ENCODE measurements around the gene SLC9A1. TPM values are rescaled to one million over a fixed set of nuclear protein-coding genes. Genes with fewer than 3 reads are reported as not detected.
A peak's percentile ranks its signal among the peaks of the same experiment; 100 is the strongest.

The SLC9A1 gene
- total RNA-seq, 8 experiments from 2014 or later, result 4.2 to 39.5 (median 10.7) TPM

DNA sequence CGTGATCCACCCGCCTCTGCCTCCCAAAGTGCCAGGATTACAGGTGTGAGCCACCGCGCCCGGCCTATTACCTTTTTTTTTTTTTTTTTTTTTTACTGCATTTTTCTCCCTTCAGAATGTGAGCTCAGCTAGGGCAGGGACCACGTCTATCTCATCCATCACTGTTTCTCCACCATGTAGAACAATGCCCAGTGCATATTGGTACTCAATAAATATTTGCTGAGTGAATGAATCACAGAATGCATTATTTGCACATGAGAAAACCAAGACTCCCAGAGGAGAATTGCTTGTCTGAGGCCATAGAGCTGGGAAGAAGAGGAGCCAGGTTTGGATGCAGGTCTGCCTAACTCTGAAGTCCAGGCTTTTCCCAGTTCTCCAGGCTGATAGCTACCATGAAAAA, 8.2 kb upstream of the SLC9A1 start:
- 20 to 100% (median 67%) methylated on average over 1 to 5 of the region's 6 CpGs; no CpG with 5 or more reads in 3 of the 10 experiments for WGBS, 10 experiments
- ATAC-seq (replicated peaks in 6 of 8), result peak in 3 of 8 experiments; percentile 25 to 91 (median 38)

DNA sequence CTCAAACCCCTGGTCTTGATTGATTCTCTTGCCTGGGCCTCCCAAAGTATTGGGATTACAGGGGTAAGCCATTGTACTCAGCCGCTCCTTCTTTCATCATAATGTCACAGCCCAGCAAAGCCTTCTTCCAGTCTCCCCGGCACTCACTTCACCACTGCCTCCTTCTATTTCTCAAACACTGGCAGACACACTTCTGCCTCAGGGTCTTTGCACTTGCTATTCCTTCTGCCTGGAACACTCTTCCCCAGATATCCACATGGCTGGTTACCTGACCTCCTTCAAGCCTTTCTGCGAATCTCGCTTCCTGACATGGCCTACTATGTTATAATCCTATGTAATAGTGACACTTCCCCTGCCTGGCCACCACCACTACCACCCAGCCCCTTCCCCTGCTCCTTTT, 7.2 kb upstream of the SLC9A1 start:
- 85 to 100% (median 97%) methylated on average over 2 to 4 of the region's 4 CpGs; no CpG with 5 or more reads in 3 of the 10 experiments for WGBS, 10 experiments
- in situ Hi-C loops (cut with MboI; ENCODE audit: low pct_unique_long_range_greater_than_20kb in 2 of 9, low sequenced_read_pairs in 9 of 9, unreplicated experiment in 9 of 9), result no loop called here
- Histone ChIP-seq H3K4me3 (no peak overlapping the region), H3K4me1 (replicated peaks in 1 of 2) (no peaks in the 10 kb centered on the region), H3K27ac (no peak overlapping the region)
- no peak for ATAC-seq (replicated peaks in 6 of 8)

More for the DNA sequence above, 8.2 kb upstream of the SLC9A1 start:
- H3K4me3 ChIP-seq, result no peak overlapping the region
- H3K27ac ChIP-seq, result no peak overlapping the region
- H3K4me1 ChIP-seq (replicated peaks in 1 of 2), result no peaks in the 10 kb centered on the region
- in situ Hi-C loops (cut with MboI; ENCODE audit: low pct_unique_long_range_greater_than_20kb in 2 of 9, low sequenced_read_pairs in 9 of 9, unreplicated experiment in 9 of 9), result no loop called here

DNA sequence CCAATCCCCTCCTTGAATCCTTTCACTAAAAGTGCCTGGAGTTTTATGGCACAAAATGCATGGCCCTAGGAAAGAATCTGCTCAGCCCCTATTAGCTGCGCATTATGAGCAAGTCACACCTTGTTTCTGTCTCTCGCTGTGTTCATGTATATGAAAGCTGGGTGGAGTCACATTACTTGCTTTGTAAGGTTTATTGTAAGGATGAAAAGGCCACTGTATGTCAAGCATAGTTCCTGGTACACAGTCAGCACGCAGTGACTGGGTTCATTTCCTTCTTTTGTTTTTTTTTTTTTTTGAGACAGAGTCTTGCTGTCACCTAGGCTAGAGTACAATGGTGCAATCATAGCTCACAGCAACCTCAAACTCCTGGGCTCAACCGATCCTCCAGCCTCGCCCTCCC, 6.7 kb upstream of the SLC9A1 start:
- ATAC-seq (replicated peaks in 6 of 8), result peak in 3 of 8 experiments; percentile 53 to 84 (median 66)
- Histone ChIP-seq H3K4me1 (replicated peaks in 1 of 2) (no peaks in the 10 kb centered on the region), H3K4me3 (no peak overlapping the region), H3K27ac (no peak overlapping the region)
- WGBS, 10 experiments, result 40 to 100% (median 87%) methylated on average over 1 to 5 of the region's 5 CpGs; no CpG with 5 or more reads in 2 of the 10 experiments
- in situ Hi-C loops (cut with MboI; ENCODE audit: low pct_unique_long_range_greater_than_20kb in 2 of 9, low sequenced_read_pairs in 9 of 9, unreplicated experiment in 9 of 9), result no loop called here

DNA sequence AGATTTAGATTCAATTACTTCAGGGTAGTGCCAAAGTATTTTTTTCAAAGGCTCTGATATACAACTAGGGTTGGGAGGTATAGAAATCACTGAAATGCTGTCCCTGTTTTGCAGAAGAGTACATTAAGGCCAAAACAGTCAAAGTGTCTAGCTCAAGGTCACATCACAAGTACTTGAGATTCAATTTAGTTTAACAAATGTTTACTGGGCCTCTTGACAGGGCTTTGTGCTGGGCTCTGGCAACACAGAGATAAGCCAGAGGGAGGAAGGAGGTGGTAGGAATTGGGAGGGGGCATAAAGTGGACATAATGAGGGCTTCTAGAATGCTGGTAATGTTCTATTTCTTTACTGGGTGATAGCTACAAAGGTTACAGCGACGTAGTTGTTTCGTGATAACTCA, 2.3 kb upstream of the SLC9A1 start:
- no peak overlapping the region for H3K4me3 ChIP-seq
- H3K4me1 ChIP-seq (replicated peaks in 1 of 2), result peaks cover 25 to 27% of the 10 kb centered on the region in 2 donors
- no peak for ATAC-seq (replicated peaks in 6 of 8)
- in situ Hi-C loops (cut with MboI; ENCODE audit: low pct_unique_long_range_greater_than_20kb in 2 of 9, low sequenced_read_pairs in 9 of 9, unreplicated experiment in 9 of 9), result no loop called here
- H3K27ac ChIP-seq, result no peak overlapping the region
- 48 to 100% (median 91%) methylated on average over 1 to 3 of the region's 3 CpGs; no CpG with 5 or more reads in 1 of the 10 experiments for WGBS, 10 experiments

DNA sequence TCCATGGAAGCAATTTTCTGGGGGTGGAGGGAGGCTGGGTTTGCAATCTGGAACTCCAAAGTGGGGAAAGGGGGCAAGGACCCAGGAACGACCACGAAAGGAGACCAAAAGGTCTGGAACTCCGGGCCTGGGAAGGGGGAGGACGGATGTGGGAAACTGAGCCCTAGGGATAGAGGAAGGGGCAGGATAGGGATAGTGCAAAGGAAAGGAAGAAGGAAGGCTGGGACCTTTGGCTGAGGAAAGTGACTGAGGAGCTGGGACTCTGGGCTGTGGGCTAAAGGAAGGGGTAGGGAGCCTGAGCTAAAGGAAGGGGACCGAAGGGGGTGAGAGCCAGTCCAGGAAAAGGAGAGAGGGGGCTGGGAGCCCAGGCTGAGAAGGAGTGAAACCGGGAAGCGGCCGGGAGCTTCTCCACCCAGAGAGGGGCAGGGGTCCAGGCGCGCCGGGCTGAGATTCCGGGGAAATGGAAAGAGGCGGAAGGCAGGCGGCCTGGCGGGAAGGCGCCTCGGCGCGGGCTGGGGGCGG, 395 bp downstream of the SLC9A1 start:
- in situ Hi-C loops (cut with MboI; ENCODE audit: low pct_unique_long_range_greater_than_20kb in 2 of 9, low sequenced_read_pairs in 9 of 9, unreplicated experiment in 9 of 9), result no loop called here
- Histone ChIP-seq H3K27ac (peak overlapping the region; percentile 22 to 33), H3K4me1 (replicated peaks in 1 of 2) (peaks cover 29 to 34% of the 10 kb centered on the region in 2 donors), H3K4me3 (peak overlapping the region; percentile 44 to 63 (median 58))
- WGBS, 10 experiments, result 0 to 20% (median 8%) methylated on average over 1 to 12 of the region's 20 CpGs; no CpG with 5 or more reads in 5 of the 10 experiments
- peak in 1 of 8 experiments; percentile 31 for ATAC-seq (replicated peaks in 6 of 8)

DNA sequence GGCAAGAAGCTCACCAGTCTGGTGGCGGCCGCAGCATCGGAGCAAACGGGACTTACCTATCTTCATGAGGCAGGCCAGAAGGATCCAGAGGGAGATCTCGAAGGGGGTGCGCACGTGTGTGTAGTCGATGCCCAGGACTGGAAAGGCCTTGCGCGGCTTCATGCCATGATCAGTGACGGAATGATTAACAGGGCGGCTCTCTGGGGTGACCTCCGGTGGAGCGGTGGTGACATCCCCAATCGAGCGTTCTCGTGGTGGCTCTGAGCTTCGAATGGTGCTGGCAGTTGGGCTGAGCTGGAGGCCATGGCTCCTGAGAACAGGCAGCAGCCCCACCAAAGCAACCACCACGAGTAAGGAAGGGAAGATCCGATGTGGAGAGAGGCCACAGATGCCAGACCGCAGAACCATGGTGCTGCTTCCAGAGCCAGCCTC, 982 bp downstream of the SLC9A1 start:
- no peak for ATAC-seq (replicated peaks in 6 of 8)
- peaks cover 31 to 34% of the 10 kb centered on the region in 2 donors for H3K4me1 ChIP-seq (replicated peaks in 1 of 2)
- in situ Hi-C loops (cut with MboI; ENCODE audit: low pct_unique_long_range_greater_than_20kb in 2 of 9, low sequenced_read_pairs in 9 of 9, unreplicated experiment in 9 of 9), result no loop called here
- H3K27ac ChIP-seq, result no peak overlapping the region
- WGBS, 10 experiments, result 40 to 94% (median 60%) methylated on average over 1 to 16 of the region's 21 CpGs; no CpG with 5 or more reads in 3 of the 10 experiments
- peak overlapping the region in 3 of 5 donors; percentile 58 to 63 (median 61) for H3K4me3 ChIP-seq

DNA sequence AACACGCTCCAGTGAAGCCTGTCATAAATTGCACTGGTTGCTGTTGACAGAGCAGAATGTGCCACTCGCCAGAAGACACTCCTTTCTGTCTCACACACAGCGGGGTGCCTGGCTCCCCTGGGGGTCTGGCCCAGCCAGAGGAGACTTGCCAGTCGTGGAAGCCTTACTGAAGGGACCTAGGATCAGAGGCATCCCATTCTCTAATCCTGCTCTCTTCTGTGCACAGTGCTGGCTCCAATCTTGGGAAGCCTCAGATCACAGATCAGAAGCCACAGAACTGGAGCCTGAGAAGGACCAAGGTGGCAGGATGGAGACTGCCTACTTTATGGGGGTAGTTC, 1.4 kb downstream of the SLC9A1 start:
- in situ Hi-C loops (cut with MboI; ENCODE audit: low pct_unique_long_range_greater_than_20kb in 2 of 9, low sequenced_read_pairs in 9 of 9, unreplicated experiment in 9 of 9), result no loop called here
- H3K4me3 ChIP-seq, result peak overlapping the region in 1 of 5 donors; percentile 14
- peaks cover 35 to 37% of the 10 kb centered on the region in 2 donors for H3K4me1 ChIP-seq (replicated peaks in 1 of 2)
- no peak overlapping the region for H3K27ac ChIP-seq
- WGBS, 10 experiments, result 7 to 71% (median 52%) methylated on average over 1 to 4 of the region's 4 CpGs; no CpG with 5 or more reads in 6 of the 10 experiments
- peak in 2 of 8 experiments; percentile 2 to 3 for ATAC-seq (replicated peaks in 6 of 8)

DNA sequence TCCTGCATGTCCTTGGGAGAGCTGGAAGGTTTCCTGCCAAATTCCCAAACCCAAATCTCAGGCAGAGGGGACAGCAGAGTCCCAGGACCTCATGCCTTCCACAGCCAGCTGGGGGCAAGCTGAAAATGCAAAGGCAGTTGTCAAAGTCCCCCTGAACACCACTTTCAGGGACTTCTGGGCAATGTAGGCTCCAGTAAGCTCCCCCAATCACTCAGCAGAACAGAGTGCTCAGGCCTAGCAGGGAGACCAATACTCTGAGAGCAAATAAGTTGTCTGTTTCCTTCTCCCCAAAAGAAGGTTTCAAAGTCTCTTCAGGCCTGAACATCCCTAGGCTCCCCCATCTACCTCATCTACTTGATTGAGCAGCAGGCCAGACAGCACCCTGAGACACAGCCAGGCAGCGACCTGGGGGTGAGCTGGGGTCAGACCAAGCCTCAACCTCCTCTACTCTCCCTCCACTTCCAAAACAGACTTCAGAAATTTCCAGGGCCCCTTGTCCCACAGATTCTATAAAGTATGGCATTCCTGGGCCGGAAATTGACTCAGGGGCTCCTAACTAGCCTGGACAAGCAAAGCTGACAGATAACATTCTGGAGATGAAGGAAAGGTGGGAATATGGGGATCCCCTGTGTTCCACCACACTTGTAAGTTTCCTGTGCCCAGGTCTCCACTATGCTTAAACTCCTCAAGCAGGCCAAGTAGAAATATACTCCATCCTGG, 1.9 kb downstream of the SLC9A1 start:
- in situ Hi-C loops (cut with MboI; ENCODE audit: low pct_unique_long_range_greater_than_20kb in 2 of 9, low sequenced_read_pairs in 9 of 9, unreplicated experiment in 9 of 9), result no loop called here
- no peak overlapping the region for H3K27ac ChIP-seq
- peaks cover 38 to 42% of the 10 kb centered on the region in 2 donors for H3K4me1 ChIP-seq (replicated peaks in 1 of 2)
- ATAC-seq (replicated peaks in 6 of 8), result no peak
- H3K4me3 ChIP-seq, result peak overlapping the region in 2 of 5 donors; percentile 8 to 14
- WGBS, 10 experiments, result 0 to 92% (median 56%) methylated on average over 1 to 2 of the region's 2 CpGs; no CpG with 5 or more reads in 7 of the 10 experiments

DNA sequence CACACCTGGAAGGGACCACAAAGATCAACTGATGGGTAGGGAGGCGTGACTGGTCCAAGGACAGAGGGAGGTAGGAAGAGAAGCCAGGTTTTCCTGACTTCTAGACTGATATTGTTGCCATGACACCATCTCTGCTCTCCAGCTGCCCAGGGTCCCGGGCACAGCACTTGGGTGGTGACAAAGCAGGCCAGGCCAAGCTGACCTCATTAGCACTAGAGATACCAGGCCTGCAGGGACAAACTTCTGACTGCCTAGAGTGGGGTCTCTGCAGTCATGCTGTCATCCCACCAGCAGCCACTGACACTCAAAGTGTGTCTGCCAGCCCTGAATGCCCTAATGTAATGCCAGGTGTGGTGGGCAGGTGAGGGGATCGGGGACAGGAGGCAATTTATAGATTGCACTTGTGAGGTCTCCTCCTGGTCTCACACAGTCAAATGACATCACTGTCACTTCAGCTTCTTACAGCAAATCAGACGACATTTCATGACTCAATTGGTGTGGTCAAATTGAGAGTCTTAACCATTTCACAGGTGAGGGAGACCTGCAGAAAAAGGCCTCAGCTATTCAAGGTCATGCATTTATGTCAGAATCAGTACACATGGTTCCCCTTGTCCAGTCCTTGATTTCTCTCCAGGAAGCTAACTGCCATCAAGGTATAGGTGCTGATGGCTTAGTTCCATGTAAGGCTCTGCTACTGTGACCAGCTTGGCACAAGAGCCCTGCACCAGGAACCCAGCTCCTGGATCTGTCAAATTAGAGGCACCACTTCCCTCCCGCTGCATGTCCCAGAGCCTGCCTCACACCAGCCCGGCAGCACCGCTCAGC, 2.7 kb downstream of the SLC9A1 start:
- Histone ChIP-seq H3K4me1 (replicated peaks in 1 of 2) (peaks cover 38 to 42% of the 10 kb centered on the region in 2 donors), H3K27ac (no peak overlapping the region), H3K4me3 (peak overlapping the region in 2 of 5 donors; percentile 8 to 14)
- 36 to 100% (median 64%) methylated on average over 1 to 5 of the region's 7 CpGs; no CpG with 5 or more reads in 3 of the 10 experiments for whole genome bisulfite sequencing, 10 experiments
- in situ Hi-C loops (cut with MboI; ENCODE audit: low pct_unique_long_range_greater_than_20kb in 2 of 9, low sequenced_read_pairs in 9 of 9, unreplicated experiment in 9 of 9), result no loop called here
- no peak for ATAC-seq (replicated peaks in 6 of 8)

DNA sequence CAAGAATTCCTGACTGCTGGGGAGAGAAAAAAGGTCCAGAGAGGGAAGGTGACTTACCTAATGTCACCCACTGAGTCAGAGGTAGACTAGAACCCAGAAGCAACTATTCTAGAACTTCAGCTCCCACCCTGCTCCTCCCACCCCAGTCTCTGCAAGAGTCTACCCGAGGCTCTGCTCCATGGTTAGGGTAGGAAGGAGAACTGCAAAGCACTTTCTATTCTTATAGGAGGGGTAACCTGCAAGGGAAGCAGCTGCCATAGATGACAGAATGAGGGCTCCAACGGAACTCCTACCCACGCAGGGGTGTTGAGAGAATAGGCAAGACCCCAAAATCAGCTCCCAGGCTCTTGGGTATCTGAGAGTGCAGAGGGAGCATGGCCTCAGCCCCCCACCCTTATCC, 4.3 kb downstream of the SLC9A1 start:
- in situ Hi-C loops (cut with MboI; ENCODE audit: low pct_unique_long_range_greater_than_20kb in 2 of 9, low sequenced_read_pairs in 9 of 9, unreplicated experiment in 9 of 9), result no loop called here
- Histone ChIP-seq H3K4me1 (replicated peaks in 1 of 2) (peaks cover 45 to 51% of the 10 kb centered on the region in 2 donors), H3K27ac (no peak overlapping the region), H3K4me3 (no peak overlapping the region)
- 50 to 100% (median 83%) methylated on average over 1 to 2 of the region's 3 CpGs; no CpG with 5 or more reads in 5 of the 10 experiments for WGBS, 10 experiments
- no peak for ATAC-seq (replicated peaks in 6 of 8)

DNA sequence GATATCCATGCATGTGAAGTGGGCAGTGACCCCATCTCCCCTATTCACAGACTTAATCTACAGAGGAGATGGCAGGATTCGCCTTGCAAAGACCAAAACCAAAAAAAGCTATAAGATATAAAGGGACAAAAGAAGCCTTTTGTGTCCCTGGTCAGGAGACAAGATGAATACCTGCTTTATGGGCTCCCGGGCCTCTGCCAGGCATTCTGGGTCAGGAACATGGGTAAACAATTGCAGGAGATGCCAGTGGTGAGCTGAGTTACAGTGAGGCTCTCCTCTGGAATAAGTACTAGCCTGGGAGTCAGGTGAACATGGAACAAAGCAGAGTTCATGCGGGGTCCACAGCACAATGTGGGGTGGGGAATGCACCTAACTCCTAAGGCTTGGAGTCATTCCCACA, 4.7 kb downstream of the SLC9A1 start:
- in situ Hi-C loops (cut with MboI; ENCODE audit: low pct_unique_long_range_greater_than_20kb in 2 of 9, low sequenced_read_pairs in 9 of 9, unreplicated experiment in 9 of 9), result no loop called here
- ATAC-seq (replicated peaks in 6 of 8), result no peak
- no peak overlapping the region for H3K4me3 ChIP-seq
- H3K4me1 ChIP-seq (replicated peaks in 1 of 2), result peaks cover 44 to 50% of the 10 kb centered on the region in 2 donors
- WGBS, 10 experiments, result 59 to 100% (median 91%) methylated on average over 1 to 3 of the region's 3 CpGs; no CpG with 5 or more reads in 2 of the 10 experiments
- no peak overlapping the region for H3K27ac ChIP-seq

DNA sequence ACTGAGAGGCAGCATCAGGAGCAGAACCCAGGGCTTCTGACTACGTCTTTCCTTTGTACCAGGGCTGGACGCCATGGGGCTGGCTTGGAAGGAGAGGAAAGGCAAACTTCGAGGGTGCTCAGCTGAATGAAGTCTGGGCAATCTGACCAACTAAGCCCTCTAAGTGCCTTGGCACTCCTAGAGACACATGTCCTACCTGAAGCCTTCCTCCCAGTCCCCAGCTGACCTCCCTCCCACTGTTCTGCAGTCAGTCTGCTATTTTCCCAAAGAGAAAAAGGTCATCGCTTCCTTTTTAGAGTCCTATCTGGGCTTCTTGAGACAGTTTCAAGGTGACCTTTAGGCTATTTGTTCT, 5.2 kb downstream of the SLC9A1 start:
- Histone ChIP-seq H3K4me3 (no peak overlapping the region), H3K4me1 (replicated peaks in 1 of 2) (peaks cover 44 to 50% of the 10 kb centered on the region in 2 donors), H3K27ac (no peak overlapping the region)
- in situ Hi-C loops (cut with MboI; ENCODE audit: low pct_unique_long_range_greater_than_20kb in 2 of 9, low sequenced_read_pairs in 9 of 9, unreplicated experiment in 9 of 9), result no loop called here
- ATAC-seq (replicated peaks in 6 of 8), result no peak
- WGBS, 10 experiments, result 80 to 100% (median 97%) methylated on average over 1 to 3 of the region's 4 CpGs; no CpG with 5 or more reads in 2 of the 10 experiments

All from motor neuron (in vitro differentiated cells).